HepG2 (cell line): ENCODE data around the gene ANO10. TPM values are rescaled to one million over a fixed set of nuclear protein-coding genes. Genes with fewer than 3 reads are reported as not detected.

Experiments used
- ATAC-seq: fragments of 200-7000 bp; cut with Tn5 transposase; 3 replicates; pipeline ENCODE4 v1.9.1; 2020; ENCODE audit warnings: mild to moderate bottlenecking, moderate library complexity
- BruUV-seq: library from RNA; stranded (reverse); fragments of 400-500 nt; replicated peaks from 2 replicates; lab custom pipeline; 2021; lab: Mats Ljungman, UMichigan
- CTCF ChIA-PET: fragments of 300-600 bp; formaldehyde crosslinking; extraction: SDS; loops from one replicate; lab custom pipeline; 2021; ENCODE audit warnings: low total read pairs, inconsistent platforms, low intra/inter-chr PET ratio; lab: Yijun Ruan, JAX
- POLR2A ChIA-PET: fragments of 350-600 bp; sonication (Branson Sonifier 250); formaldehyde crosslinking; loops from one replicate; lab custom pipeline; 2020; ENCODE audit warnings: antibody characterized with exemption, inconsistent platforms; lab: Yijun Ruan, JAX
- DNase-seq: peaks from one replicate; pipeline ENCODE4 v3.0.0-alpha.2; 2015; ENCODE audit warnings: low spot score
- FAIRE-seq: peaks from 3 replicates; lab custom pipeline; 2011; peaks lifted over from hg19 to GRCh38; lab: Jason Lieb, UNC
- H2AFZ ChIP-seq: one replicate; pipeline ENCODE4 v1.6.1; 2011; ENCODE audit warnings: low read length, inconsistent platforms
- H3K27ac ChIP-seq: fragments of 300-600 bp; 3 replicates; pipeline ENCODE4 v1.8.0; 2011; ENCODE audit warnings: mixed run types, mild to moderate bottlenecking, mixed read lengths, low read length, inconsistent platforms; ENCODE audit not compliant: insufficient read depth; ENCODE audit errors: extremely low read length
- H3K27me3 ChIP-seq, 2 experiments: fragments of 200-600 bp in 1 of 2; 2 replicates in 1 of 2; 3 replicates in 1 of 2; pipeline versions ENCODE4 v1.6.0 to v1.8.0; 2011; ENCODE audit warnings: low read length in 2 of 2, mild to moderate bottlenecking in 2 of 2, moderate library complexity in 2 of 2, inconsistent platforms in 1 of 2; ENCODE audit not compliant: insufficient read depth in 2 of 2, control insufficient read depth in 1 of 2
- H3K36me3 ChIP-seq, 2 experiments: fragments of 200-600 bp in 1 of 2; replicated peaks in 1 of 2; 2 replicates in 1 of 2; 3 replicates in 1 of 2; pipeline versions ENCODE4 v1.5.1 to v1.8.0; 2011; ENCODE audit warnings: low read length in 2 of 2, inconsistent platforms in 1 of 2; ENCODE audit not compliant: insufficient read depth in 2 of 2, control insufficient read depth in 1 of 2
- H3K4me1 ChIP-seq: 2 replicates; pipeline ENCODE4 v1.5.1; 2012; ENCODE audit warnings: low read length, inconsistent platforms; ENCODE audit not compliant: insufficient read depth
- H3K4me2 ChIP-seq: 2 replicates; pipeline ENCODE4 v1.6.0; 2011; ENCODE audit warnings: low read depth, low read length, inconsistent platforms
- H3K4me3 ChIP-seq, 3 experiments: fragments of 200-600 bp in 1 of 3; sonication (generic), shearing (Covaris generic) in 1 of 3; replicated peaks in 1 of 3; 2 replicates each; pipeline ENCODE4 v1.5.1; 2011 to 2016; ENCODE audit warnings: low read length in 3 of 3, inconsistent platforms in 2 of 3, low read depth in 2 of 3, mild to moderate bottlenecking in 2 of 3, control low read depth in 1 of 3, mixed read lengths in 1 of 3; ENCODE audit not compliant: insufficient read depth in 1 of 3
- H3K79me2 ChIP-seq: one replicate; pipeline ENCODE4 v1.6.1; 2011; ENCODE audit warnings: low read length, inconsistent platforms; ENCODE audit not compliant: insufficient read depth
- H3K9ac ChIP-seq: 2 replicates; pipeline ENCODE4 v1.6.0; 2011; ENCODE audit warnings: mild to moderate bottlenecking, low read depth, low read length, inconsistent platforms; ENCODE audit not compliant: insufficient read depth
- H3K9me3 ChIP-seq: 2 replicates; pipeline ENCODE4 v1.5.1; 2012; ENCODE audit warnings: mild to moderate bottlenecking, low read length
- H4K20me1 ChIP-seq: 2 replicates; pipeline ENCODE4 v1.6.0; 2011; ENCODE audit warnings: inconsistent platforms, mild to moderate bottlenecking, low read length, moderate library complexity; ENCODE audit not compliant: insufficient read depth
- CBX2 ChIP-seq, 2 experiments: fragments of 200-600 bp in 1 of 2; sonication (generic); formaldehyde crosslinking in 1 of 2; IDR thresholded peaks; 2 replicates each; pipeline versions ENCODE4 v1.7.0 to v1.8.1; 2018 to 2022; ENCODE audit warnings: low read depth in 2 of 2, low read length in 1 of 2, mild to moderate bottlenecking in 1 of 2, missing genetic modification reagents in 1 of 2
- JUNB ChIP-seq: sonication (generic); formaldehyde crosslinking; IDR thresholded peaks from 2 replicates; pipeline ENCODE4 v1.8.0; 2022; ENCODE audit warnings: missing genetic modification reagents, mild to moderate bottlenecking, borderline replicate concordance
- LCORL ChIP-seq, 2 experiments: fragments of 450-650 bp in 1 of 2; sonication (generic) in 1 of 2; formaldehyde crosslinking in 1 of 2; IDR thresholded peaks; 2 replicates each; pipeline versions ENCODE4 v1.5.0 to v1.6.1; 2017 to 2020; ENCODE audit warnings: antibody characterized with exemption in 1 of 2, missing genetic modification reagents in 1 of 2
- NCOA5 ChIP-seq: sonication (generic); formaldehyde crosslinking; IDR thresholded peaks from 2 replicates; pipeline ENCODE4 v1.4.0; 2020; ENCODE audit warnings: missing genetic modification reagents
- PLRG1 ChIP-seq: fragments of 450-650 bp; conservative IDR thresholded peaks from 2 replicates; pipeline ENCODE4 v1.6.1; 2016
- SMC3 ChIP-seq: IDR thresholded peaks from 2 replicates; pipeline ENCODE4 v1.6.1; 2011; ENCODE audit warnings: low read length, improper control_type of control experiment
- SNAPC2 ChIP-seq: sonication (generic); formaldehyde crosslinking; IDR thresholded peaks from 2 replicates; pipeline ENCODE4 v1.8.1; 2022; ENCODE audit warnings: mild to moderate bottlenecking, missing genetic modification reagents
- TBL1XR1 ChIP-seq: fragments of 150-350 bp; IDR thresholded peaks from 2 replicates; pipeline ENCODE4 v1.6.1; 2014; ENCODE audit warnings: borderline replicate concordance, low read length; ENCODE audit not compliant: partially characterized antibody
- TBP ChIP-seq: sonication (generic); formaldehyde crosslinking; IDR thresholded peaks from 2 replicates; pipeline ENCODE4 v1.5.0; 2020; ENCODE audit warnings: missing genetic modification reagents
- ZNF335 ChIP-seq: sonication (generic); formaldehyde crosslinking; IDR thresholded peaks from 2 replicates; pipeline ENCODE4 v1.4.0; 2020; ENCODE audit warnings: missing genetic modification reagents
- ZNF766 ChIP-seq: sonication (generic); formaldehyde crosslinking; IDR thresholded peaks from 2 replicates; pipeline ENCODE4 v1.5.0; 2020; ENCODE audit warnings: missing genetic modification reagents, borderline replicate concordance
- WGBS: methylation state at CpG from one replicate; pipeline ENCODE4 v1.1.6; 2017; ENCODE audit warnings: low lambda C conversion rate; 5-methylcytosine and 5-hydroxymethylcytosine counted together
- in situ Hi-C: cut with HindIII; loops from 2 replicates; pipeline ENCODE4 v1.10.0; 2017; ENCODE audit warnings: low pct_unique_long_range_greater_than_20kb; ENCODE audit not compliant: extremely low pct_ligation_motif_present
- intact Hi-C: fragments of 100-400 bp; cut with micrococcal nuclease; formaldehyde crosslinking; loops from one replicate; pipeline ENCODE4 v1.10.0; 2022; ENCODE audit not compliant: unreplicated experiment
- polyA plus RNA-seq, 8 experiments: library from polyadenylated mRNA; depleted of rRNA in 3 of 8; stranded (reverse) in 7 of 8; unstranded in 1 of 8; fragments of >200 nt; fragmentation: Illumina TruSeq in 4 of 8; extraction: Trizol in 4 of 8; gene quantifications; 2 replicates each; pipeline versions ENCODE4 v1.2.1 to v1.2.3, GENCODE V29; 2011 to 2016; ENCODE audit warnings: low read depth in 4 of 8, missing spikeins in 1 of 8, mixed read lengths in 1 of 8; ENCODE audit not compliant: insufficient read depth in 1 of 8
- total RNA-seq, 5 experiments: library from RNA; depleted of rRNA; stranded (reverse); fragments of >200 nt; fragmentation: Illumina TruSeq; extraction: Trizol; gene quantifications; 2 replicates each; pipeline ENCODE4 v1.2.3, GENCODE V29; 2016; ENCODE audit warnings: low read depth in 1 of 5
- TF ChIP-seq, protein P1 (sequence below): fragments of 450-650 bp; IDR thresholded peaks from 2 replicates; pipeline ENCODE4 v1.6.1; 2017
- TF ChIP-seq, protein P2 (sequence below): IDR thresholded peaks from 2 replicates; pipeline ENCODE4 v1.4.0; 2020; ENCODE audit warnings: mild to moderate bottlenecking, missing genetic modification reagents
- TF ChIP-seq, protein P3 (sequence below): sonication (generic); formaldehyde crosslinking; IDR thresholded peaks from 2 replicates; pipeline ENCODE4 v1.4.0; 2020; ENCODE audit warnings: missing genetic modification reagents
- TF ChIP-seq, protein P4 (sequence below): sonication (generic); formaldehyde crosslinking; IDR thresholded peaks from 2 replicates; pipeline ENCODE4 v1.8.1; 2023; ENCODE audit warnings: mild to moderate bottlenecking, moderate library complexity, missing genetic modification reagents

The ANO10 gene
- total and polyA plus RNA-seq, 2 of the 13 experiments (the other 11 are each of a cell fraction or from before 2014, with no cell fraction given) = 10.4 to 13.1 TPM

DNA sequence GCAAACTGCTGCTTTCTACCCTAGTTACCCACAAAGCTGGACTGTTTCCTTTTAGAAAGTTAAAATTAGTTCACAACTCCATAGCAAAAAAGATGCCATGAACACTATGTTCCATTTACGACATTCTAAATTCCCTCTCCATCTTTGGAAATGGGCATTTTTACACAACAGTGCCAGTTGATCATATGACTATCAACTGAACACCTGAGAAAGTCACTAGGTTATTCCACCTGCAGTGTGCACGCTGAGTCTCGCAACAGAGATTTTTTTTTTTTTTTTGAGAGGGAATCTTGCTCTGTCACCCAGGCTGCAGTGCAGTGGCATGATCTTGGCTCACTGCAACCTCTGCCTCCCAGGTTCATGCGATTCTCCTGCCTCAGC lies 215.2 kb downstream of the ANO10 start (continued):
- TF ChIP-seq, protein P1, sequence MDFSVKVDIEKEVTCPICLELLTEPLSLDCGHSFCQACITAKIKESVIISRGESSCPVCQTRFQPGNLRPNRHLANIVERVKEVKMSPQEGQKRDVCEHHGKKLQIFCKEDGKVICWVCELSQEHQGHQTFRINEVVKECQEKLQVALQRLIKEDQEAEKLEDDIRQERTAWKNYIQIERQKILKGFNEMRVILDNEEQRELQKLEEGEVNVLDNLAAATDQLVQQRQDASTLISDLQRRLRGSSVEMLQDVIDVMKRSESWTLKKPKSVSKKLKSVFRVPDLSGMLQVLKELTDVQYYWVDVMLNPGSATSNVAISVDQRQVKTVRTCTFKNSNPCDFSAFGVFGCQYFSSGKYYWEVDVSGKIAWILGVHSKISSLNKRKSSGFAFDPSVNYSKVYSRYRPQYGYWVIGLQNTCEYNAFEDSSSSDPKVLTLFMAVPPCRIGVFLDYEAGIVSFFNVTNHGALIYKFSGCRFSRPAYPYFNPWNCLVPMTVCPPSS = no peak
- TF ChIP-seq CBX2 (IDR thresholded peaks at IDR 0.05; ENCODE audit: low read depth, low read length) (no peak), CBX2 (CRISPR knock-in tag; IDR thresholded peaks at IDR 0.05; ENCODE audit: low read depth) (no peak), PLRG1 (no peak), ZNF766 (CRISPR knock-in tag) (no peak)
- TF ChIP-seq, all 625 proteins: peak for 0

DNA sequence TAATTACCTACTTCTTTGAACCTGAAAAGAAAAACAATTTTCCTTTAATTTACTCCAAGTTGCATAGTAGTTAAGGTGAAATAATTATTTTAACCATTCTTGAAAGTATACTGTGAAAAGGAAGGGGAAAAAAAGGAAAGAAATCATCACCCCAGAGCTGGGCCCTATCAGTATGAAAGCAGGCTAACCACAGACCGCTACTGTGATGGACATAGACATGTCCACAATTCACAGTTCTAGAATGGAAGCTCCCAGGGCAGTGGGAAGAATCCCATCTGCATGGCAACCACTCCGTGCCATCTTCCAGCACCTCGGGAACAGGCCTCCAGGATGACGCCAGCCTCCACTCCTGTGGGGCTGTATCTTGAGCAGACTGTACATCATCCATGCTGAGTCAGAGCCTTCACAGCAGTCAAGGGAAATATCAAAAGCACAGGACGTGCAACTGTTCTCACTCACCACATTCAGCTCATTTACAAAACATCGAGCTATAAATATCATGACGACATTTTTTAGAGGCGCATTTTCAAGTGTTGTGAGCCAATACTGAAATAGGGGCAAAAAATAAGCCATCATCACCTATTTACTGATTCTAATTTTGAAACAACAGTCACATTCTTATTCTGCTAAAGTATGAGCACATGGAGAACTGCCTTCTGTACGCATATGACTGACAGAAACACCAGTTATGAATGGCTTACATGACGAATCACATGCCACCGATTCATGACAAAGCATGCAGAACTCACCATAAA lies 215.7 kb downstream of the ANO10 start:
- Histone ChIP-seq H4K20me1 (no peaks in the 10 kb centered on the region), H3K27me3 (no peaks in the 10 kb centered on the region), H2AFZ (no peak overlapping the region), H3K27ac (no peak overlapping the region), H3K79me2 (no peaks in the 10 kb centered on the region), H3K36me3 (no peaks in the 10 kb centered on the region), H3K4me3 (no peak overlapping the region), H3K4me2 (no peak overlapping the region), H3K4me1 (no peaks in the 10 kb centered on the region), H3K9ac (no peak overlapping the region), H3K9me3 (no peaks in the 10 kb centered on the region)
- FAIRE-seq (no peak), ATAC-seq (no peak), DNase-seq (no peak)
- intact Hi-C loops (no loop called here), in situ Hi-C loops (no loop called here)
- 94% methylated on average over 8 of the region's 11 CpGs for WGBS
- ChIA-PET CTCF (no interaction called here), POLR2A (no interaction called here)
- no TSS peak for BruUV-seq
- TF ChIP-seq JUNB (CRISPR knock-in tag) (no peak), TBP (CRISPR knock-in tag) (no peak), SNAPC2 (no peak), SMC3 (no peak), ZNF335 (CRISPR knock-in tag) (no peak), LCORL (IDR thresholded peaks at IDR 0.05) (no peak), LCORL (CRISPR knock-in tag; IDR thresholded peaks at IDR 0.05) (no peak), NCOA5 (CRISPR knock-in tag) (no peak), TBL1XR1 (no peak)
- TF ChIP-seq, protein P2, sequence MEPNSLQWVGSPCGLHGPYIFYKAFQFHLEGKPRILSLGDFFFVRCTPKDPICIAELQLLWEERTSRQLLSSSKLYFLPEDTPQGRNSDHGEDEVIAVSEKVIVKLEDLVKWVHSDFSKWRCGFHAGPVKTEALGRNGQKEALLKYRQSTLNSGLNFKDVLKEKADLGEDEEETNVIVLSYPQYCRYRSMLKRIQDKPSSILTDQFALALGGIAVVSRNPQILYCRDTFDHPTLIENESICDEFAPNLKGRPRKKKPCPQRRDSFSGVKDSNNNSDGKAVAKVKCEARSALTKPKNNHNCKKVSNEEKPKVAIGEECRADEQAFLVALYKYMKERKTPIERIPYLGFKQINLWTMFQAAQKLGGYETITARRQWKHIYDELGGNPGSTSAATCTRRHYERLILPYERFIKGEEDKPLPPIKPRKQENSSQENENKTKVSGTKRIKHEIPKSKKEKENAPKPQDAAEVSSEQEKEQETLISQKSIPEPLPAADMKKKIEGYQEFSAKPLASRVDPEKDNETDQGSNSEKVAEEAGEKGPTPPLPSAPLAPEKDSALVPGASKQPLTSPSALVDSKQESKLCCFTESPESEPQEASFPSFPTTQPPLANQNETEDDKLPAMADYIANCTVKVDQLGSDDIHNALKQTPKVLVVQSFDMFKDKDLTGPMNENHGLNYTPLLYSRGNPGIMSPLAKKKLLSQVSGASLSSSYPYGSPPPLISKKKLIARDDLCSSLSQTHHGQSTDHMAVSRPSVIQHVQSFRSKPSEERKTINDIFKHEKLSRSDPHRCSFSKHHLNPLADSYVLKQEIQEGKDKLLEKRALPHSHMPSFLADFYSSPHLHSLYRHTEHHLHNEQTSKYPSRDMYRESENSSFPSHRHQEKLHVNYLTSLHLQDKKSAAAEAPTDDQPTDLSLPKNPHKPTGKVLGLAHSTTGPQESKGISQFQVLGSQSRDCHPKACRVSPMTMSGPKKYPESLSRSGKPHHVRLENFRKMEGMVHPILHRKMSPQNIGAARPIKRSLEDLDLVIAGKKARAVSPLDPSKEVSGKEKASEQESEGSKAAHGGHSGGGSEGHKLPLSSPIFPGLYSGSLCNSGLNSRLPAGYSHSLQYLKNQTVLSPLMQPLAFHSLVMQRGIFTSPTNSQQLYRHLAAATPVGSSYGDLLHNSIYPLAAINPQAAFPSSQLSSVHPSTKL (CRISPR knock-in tag) = no peak
- TF ChIP-seq, protein P3, sequence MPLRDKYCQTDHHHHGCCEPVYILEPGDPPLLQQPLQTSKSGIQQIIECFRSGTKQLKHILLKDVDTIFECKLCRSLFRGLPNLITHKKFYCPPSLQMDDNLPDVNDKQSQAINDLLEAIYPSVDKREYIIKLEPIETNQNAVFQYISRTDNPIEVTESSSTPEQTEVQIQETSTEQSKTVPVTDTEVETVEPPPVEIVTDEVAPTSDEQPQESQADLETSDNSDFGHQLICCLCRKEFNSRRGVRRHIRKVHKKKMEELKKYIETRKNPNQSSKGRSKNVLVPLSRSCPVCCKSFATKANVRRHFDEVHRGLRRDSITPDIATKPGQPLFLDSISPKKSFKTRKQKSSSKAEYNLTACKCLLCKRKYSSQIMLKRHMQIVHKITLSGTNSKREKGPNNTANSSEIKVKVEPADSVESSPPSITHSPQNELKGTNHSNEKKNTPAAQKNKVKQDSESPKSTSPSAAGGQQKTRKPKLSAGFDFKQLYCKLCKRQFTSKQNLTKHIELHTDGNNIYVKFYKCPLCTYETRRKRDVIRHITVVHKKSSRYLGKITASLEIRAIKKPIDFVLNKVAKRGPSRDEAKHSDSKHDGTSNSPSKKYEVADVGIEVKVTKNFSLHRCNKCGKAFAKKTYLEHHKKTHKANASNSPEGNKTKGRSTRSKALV (CRISPR knock-in tag) = no peak
- TF ChIP-seq, protein P4, sequence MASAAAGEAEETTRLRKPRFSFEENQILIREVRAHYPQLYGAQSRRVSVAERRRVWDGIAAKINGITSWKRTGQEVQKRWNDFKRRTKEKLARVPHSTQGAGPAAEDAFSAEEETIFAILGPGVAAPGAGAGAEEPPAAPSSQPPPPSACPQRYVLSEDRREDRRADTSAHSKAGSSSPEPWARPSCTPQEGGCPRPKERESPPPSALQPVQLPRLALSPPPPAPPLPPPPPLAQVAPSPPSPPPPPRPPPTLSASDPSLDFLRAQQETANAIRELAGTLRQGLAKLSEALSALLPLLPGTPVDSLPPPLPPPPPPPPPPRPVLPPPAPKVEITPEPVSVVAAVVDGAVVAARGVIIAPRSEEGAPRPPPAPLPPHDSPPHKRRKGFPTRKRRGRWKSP (CRISPR knock-in tag) = no peak
